ENCODE data around the gene ZNF587B. TPM values are rescaled to one million over a fixed set of nuclear protein-coding genes. Genes with fewer than 3 reads are reported as not detected.

The ZNF587B gene
- total and polyA plus RNA-seq, 10 of the 15 experiments (the other 5 are each of a cell fraction or from before 2014, with no cell fraction given) = 4.1 to 33.9 (median 15.2) TPM

GRCh38 chr19:57814505-57815246, 15.4 kb upstream of the ZNF587B start, which contains the start of gene ZNF552 (continued):
- TF ChIP-seq CUX1 (IDR thresholded peaks at IDR 0.05; ENCODE audit: insufficient replicate concordance, low read depth, low read length) (no peak), CBX5 (IDR thresholded peaks at IDR 0.05; ENCODE audit: low read depth) (no peak), HSF1 (IDR thresholded peaks at IDR 0.05; ENCODE audit: low read depth, low read length) (no peak), SMAD1 (IDR thresholded peaks at IDR 0.05; ENCODE audit: low read depth, partially characterized antibody) (no peak), POLR2AphosphoS5 (IDR thresholded peaks at IDR 0.05; ENCODE audit: low read length) (peak; percentile 85; the same call in 1 of the 2 replicates), E4F1 (IDR thresholded peaks at IDR 0.05; ENCODE audit: borderline replicate concordance, partially characterized antibody) (peak; percentile 90), IKZF1 (conservative IDR thresholded peaks at IDR 0.05) (peak; percentile 92), PBX3 (IDR thresholded peaks at IDR 0.05; ENCODE audit: insufficient replicate concordance, low read depth, low read length) (peak; percentile 94), HDAC6 (IDR thresholded peaks at IDR 0.05; ENCODE audit: unreplicated experiment) (no peak), MLLT1 (IDR thresholded peaks at IDR 0.05) (no peak), FOXK2 (IDR thresholded peaks at IDR 0.05) (peak; percentile 95)

Data from GM12878 (cell line).